Measurements from ENCODE around the gene ZSWIM7.

GRCh38 chr17:15971882-15972281, 27.6 kb downstream of the ZSWIM7 start:
- TF ChIP-seq CTCF (IDR thresholded peaks at IDR 0.05) (no peak), POLR2A (IDR thresholded peaks at IDR 0.05) (no peak)

Measured in testis (tissue), 2 donors.